ENCODE measurements around the gene CALD1. TPM values are rescaled to one million over a fixed set of nuclear protein-coding genes. Genes with fewer than 3 reads are reported as not detected.

The CALD1 gene
- total RNA-seq, 1 experiment from 2014 or later: 107 TPM

- Mint-ChIP-seq H3K36me3 (ENCODE audit: insufficient read depth in 1 of 3, low read depth in 3 of 3) (no peaks in the 10 kb centered on the region), H3K27me3 (ENCODE audit: low read depth) (no peaks in the 10 kb centered on the region), H3K4me1 (no peaks in the 10 kb centered on the region), H3K27ac (no peak overlapping the region; a peak in 1 of 7 replicates), H3K4me3 (no peak overlapping the region), H3K9me3 (no peaks in the 10 kb centered on the region; a peak in 1 of 5 replicates)
- H4K8ac ChIP-seq (replicated peaks; ENCODE audit: insufficient read length, low read depth, low read length): no peak overlapping the region
- no peak overlapping the region for H3K4ac ChIP-seq (ENCODE audit: low read depth, low read length)
- H3K79me1 ChIP-seq (ENCODE audit: insufficient read depth, low read depth, low read length, poor library complexity, severe bottlenecking): no peaks in the 10 kb centered on the region
- H2BK120ac ChIP-seq (ENCODE audit: low read depth, low read length, poor library complexity, severe bottlenecking): no peak overlapping the region
- H2AFZ ChIP-seq (ENCODE audit: low read length): no peak overlapping the region
- H3K23me2 ChIP-seq (ENCODE audit: insufficient read length, low read depth, low read length, poor library complexity, severe bottlenecking): no peaks in the 10 kb centered on the region
- peak; percentile 62 for TF ChIP-seq CTCF (conservative IDR thresholded peaks at IDR 0.05)
- H3K18ac ChIP-seq (ENCODE audit: insufficient read length, low read depth, low read length): no peak overlapping the region
- H2BK15ac ChIP-seq (ENCODE audit: low read depth, low read length): no peak overlapping the region
- no peak overlapping the region for H3K14ac ChIP-seq (ENCODE audit: insufficient read depth, low read length)
- no peak overlapping the region for H3K56ac ChIP-seq (ENCODE audit: insufficient read length, low read depth, low read length)
- H2AK5ac ChIP-seq (ENCODE audit: insufficient read length, low read length): no peak overlapping the region
- no CpG with 5 or more reads among the region's 1 CpG for WGBS (ENCODE audit: extremely low coverage, insufficient read length, low lambda C conversion rate)
- no peak overlapping the region for H4K91ac ChIP-seq (ENCODE audit: insufficient read length, low read depth, low read length)
- H3K79me2 ChIP-seq (ENCODE audit: insufficient read depth, low read length): no peaks in the 10 kb centered on the region
- no peak overlapping the region for H2BK12ac ChIP-seq (ENCODE audit: insufficient read length, low read depth, low read length)
- no peak overlapping the region for H4K5ac ChIP-seq (ENCODE audit: insufficient read length, low read depth, low read length)
- H4K20me1 ChIP-seq (ENCODE audit: control insufficient read depth, insufficient read depth, insufficient read length): no peaks in the 10 kb centered on the region
- no peak overlapping the region for H2BK20ac ChIP-seq (ENCODE audit: low read depth, low read length, poor library complexity, severe bottlenecking)
- no peak for DNase-seq
- no peak overlapping the region for H3K4me2 ChIP-seq (ENCODE audit: insufficient read depth, insufficient read length, low read length)
- no peak overlapping the region for H3K27ac ChIP-seq (ENCODE audit: insufficient read length, low read depth, low read length)
- no peak overlapping the region for H3K23ac ChIP-seq (ENCODE audit: insufficient read length, low read depth, low read length)
- no peak overlapping the region for H2BK5ac ChIP-seq (ENCODE audit: insufficient read length, low read length)
- H3K27me3 ChIP-seq (ENCODE audit: insufficient read depth, low read length): no peaks in the 10 kb centered on the region
- H3K9me3 ChIP-seq (ENCODE audit: control insufficient read depth, low read depth, low read length): no peaks in the 10 kb centered on the region
- H3K9ac ChIP-seq (ENCODE audit: extremely low read depth, insufficient read length, low read length): no peak overlapping the region
- H3K4me1 ChIP-seq (ENCODE audit: insufficient read depth, low read length): no peaks in the 10 kb centered on the region
- H3T11ph ChIP-seq (ENCODE audit: low read length): no peak overlapping the region
These were observed 23.9 kb upstream of the CALD1 start for GRCh38 chr7:134755422-134756022.

Measured in H9 (cell line).